GM21360 (cell line): ENCODE results near the gene NUMB.
"Not testable (repeated sequence)": the region's sequence is repeated elsewhere in the genome, so short reads cannot be mapped to it uniquely, and the experiment has no call there.

Experiments
- ATAC-seq: cut with Tn5 transposase; IDR thresholded peaks from one replicate; pipeline ENCODE4 v1.9.1; 2021; ENCODE audit warnings: mild to moderate bottlenecking, moderate library complexity; ENCODE audit not compliant: unreplicated experiment

Gene NUMB

DNA sequence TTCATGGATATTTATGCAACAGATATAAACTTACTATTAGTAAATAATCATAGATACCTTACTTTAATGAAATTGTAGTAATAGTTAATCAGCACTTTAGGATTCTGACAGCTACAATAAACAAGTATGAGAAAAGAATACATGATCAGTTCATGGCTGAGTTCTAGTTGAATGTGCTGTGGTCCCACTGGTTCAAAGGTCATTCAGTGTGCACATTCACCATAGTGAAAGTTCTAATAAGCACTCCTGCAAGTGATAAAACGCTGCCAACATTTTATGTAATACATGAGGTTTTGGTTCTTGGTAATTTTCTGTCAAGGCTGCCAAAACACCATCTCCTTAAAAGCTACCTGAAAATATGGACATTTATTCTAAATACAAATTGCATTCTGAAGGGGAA, 92.6 kb downstream of the NUMB start:
- ATAC-seq: no peak

DNA sequence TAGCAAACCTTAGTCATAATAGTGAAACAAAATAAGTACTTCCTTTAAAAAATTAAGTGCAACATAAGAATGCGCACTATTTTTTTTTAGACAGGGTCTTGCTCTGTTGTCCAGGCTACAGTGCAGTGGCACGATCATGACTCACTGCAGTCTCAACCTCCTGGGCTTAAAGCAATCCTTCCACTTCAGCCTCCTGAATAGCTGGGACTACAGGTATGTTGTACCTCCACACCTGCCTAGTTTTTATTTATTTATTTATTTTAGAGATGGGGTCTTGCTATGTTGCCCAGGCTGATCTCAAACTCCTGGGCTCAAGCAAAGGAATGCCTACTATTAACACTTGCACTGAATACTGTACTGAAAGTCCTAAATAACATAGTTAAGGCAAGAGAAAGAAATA, 93.8 kb downstream of the NUMB start:
- ATAC-seq: no peak

DNA sequence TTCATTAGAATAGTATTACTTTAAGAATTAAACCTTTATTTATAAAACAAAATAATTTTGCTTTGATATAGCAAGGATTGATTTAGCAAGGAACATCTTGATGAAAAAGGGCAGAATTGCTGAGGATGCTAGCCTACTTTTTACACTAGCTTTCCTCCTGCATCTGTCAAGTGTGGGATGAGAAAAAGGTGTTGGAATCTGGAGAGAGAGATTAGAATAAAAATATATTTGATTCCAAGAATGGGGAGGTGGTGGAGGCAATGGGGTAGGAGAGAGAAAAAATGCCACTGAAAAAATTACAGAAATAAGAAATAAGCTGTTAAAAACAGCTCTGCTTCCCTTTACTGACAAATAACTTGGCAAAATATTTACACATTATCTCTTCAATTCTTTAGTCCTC, 98.9 kb downstream of the NUMB start:
- ATAC-seq: no peak

DNA sequence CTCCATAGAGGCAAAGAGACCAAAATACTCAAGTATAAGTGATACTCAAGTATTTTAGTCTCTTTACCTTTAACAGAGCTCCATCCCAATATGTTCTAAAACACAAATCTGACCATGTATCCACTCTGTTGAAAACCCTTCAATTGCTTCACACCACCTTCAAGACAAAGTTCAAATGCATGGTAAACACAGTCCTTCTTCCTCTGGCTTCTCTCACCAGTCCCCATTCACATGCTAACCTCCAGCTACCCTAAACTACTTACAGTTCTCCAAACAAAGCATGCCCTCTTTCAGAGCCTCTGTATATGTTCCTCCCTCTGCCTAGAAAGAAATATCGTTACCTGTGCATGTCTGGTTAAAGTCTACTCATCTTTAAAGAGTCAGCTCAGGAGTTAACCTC, 100.2 kb downstream of the NUMB start:
- ATAC-seq: no peak

DNA sequence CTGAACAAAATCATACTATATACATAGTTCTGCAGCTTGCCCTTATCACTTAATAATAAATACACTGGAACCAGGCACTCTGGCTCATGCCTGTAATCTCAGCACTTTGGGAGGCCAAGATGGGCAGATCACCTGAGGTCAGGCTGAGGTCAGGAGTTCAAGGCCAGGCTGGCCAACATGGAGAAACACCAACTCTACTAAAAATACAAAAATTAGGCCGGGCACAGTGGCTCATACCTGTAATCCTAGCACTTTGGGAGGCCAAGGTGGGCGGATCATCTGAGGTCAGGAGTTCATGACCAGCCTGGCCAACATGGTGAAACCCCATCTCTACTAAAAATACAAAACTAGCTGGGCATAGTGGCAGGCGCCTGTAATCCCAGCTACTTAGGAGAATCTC, 109.3 kb downstream of the NUMB start:
- not testable (repeated sequence) for ATAC-seq

DNA sequence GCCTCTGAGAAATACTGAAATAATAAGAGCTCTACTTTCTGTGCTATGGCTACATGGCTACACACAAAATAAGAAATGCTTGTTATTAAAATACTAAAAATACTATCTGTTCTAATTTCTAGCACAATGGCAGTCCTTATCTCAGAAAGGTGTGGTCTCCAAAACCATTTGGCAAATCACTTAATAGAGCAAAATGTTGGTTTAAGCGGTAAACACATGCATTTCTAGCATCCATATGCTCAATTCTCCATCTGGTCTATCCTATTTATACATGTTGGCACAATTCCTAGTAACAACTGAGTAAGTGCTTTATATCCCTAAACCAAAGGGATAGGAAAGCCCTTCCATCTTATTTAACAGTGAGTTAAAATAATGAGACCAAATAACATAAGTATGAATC, 114.0 kb downstream of the NUMB start:
- ATAC-seq: no peak

DNA sequence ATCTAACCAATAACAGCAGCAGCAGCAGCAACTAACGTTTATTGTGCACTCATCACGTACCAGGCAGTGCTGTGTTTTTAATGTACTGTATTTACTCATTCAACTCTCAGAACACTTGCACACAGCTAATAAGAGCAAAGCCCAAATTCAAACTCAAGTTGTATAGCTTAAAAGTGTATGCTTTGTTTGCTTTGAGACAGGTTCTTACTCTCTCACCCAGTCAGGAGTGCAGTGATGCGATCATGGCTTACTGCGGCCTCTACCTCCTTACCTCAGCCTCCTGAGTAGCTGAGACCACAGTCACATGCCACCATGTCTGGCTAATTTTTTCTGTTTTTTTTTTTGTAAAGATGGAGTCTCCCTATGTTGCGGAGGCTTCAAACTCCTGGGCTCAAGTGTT, 115.7 kb downstream of the NUMB start:
- no peak for ATAC-seq

DNA sequence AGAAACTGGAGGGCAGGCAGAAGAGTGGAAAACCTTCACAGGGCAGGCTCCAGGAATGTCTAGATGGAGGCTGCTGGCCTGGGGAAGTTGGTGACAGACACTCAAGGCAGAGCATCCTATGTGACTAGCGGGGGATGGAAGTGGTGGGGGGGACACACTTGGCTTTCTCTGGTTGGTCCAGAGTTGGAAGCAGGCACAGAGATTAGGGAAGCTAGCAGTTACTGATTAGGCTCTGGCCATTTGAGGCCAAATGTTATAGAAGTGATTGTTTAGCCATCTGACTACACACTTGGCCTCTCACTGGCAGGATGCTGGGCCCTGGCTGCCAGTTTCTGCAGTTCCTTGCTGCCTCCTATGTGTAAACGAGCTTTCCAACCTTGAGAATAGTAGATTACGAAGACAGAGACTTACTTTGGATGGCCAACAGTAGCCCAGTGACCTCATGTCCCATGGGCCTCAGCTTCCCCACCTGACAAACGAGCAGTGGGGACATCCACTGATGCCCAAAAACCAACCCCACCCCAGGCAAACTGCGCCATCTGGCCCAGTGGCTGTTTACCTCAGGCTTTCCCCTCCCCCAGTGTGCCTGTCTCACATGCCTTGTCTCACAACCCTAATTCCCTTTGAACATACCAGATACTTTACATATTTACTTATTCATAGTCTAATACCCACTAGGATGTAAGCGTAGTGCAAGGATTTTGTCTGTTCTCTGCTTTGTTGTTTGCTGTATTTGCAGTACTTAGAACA, 118.3 kb downstream of the NUMB start:
- no peak for ATAC-seq

DNA sequence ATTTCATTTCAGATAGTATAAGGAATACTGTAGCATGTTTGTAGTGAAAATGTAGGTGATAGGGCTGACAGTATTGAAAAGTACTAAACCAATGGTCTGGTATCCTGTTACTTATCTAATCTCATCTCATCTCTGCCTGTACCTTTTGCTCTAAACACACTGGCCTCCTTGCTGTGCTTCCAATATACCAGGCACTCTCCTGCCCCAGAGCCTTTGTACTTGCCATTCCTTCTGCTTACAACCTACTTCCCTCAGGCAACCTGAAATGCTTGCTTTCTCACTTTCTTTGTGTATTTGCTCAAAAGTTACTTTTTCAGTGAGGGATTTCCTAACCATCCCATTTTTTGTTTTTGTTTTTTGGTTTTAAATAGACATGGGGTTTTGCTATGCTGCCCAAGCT, 119.1 kb downstream of the NUMB start:
- no peak for ATAC-seq

DNA sequence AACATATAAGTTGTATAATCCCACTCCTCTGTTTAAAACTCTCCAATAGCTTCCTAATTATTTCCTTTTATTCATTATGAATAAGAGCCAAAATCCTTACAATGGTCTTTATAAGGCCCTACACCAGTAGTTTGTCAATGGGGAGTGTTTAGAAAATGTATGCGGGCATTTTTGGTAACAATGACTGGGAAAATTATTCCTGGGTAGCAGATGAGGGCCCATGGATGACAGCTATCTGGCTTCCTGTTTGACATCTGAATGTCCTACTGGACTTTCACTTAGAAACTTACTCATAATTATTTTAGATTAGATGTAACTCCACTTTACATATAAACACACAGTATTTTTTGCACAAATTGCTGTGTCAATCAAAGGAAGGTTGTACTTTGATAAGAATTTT, 119.8 kb downstream of the NUMB start:
- no peak for ATAC-seq

DNA sequence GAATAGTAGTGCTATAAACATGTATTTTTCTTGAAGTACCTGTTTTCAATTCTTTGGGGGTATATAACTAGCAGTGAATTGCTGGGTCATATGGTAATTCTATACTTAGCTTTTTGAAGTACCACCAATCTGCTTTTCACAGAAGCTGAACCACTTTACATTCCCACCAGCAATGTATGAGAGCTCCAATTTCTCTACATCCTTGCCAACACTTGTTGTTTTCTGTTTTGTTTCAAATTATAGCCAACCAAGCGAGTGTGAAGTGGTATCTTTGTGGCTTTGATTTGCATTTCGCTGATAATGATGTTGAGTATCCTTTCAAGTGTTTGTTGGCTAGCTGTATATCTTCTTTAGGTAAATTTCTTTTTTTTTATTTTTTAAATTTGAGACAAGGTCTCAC, 125.3 kb downstream of the NUMB start:
- ATAC-seq: no peak

DNA sequence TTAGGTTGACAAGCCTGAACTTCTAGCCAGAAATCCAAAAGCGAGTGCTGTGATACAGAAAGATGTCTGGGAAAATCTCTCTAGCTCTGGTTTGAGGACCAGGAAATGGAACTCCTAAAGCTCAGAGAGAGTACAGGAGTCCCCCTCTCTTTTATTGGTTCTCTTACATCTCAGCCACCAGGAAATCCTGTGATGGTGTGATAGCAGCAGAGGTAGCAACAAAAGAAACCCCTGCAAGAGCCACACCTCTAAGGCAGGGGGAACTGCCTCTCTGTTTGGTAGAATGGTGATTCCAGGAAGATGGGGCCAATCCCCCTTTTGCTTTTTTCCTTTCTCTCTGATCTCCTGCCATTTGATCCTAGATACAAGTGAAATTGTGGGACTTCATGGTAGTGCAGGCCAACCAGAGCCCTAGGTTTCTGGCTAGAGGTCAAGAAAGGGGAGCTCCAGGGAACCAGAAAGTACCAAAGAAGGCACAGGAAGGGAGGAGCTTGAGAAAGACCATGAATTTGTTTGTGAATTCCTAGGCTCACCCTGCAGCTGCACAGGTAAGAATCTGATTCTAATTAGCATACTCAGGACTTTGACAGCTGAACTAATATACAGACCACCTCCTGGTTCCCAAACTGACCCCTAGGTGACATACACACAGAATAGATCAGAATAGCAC, 132.6 kb downstream of the NUMB start:
- ATAC-seq: no peak

DNA sequence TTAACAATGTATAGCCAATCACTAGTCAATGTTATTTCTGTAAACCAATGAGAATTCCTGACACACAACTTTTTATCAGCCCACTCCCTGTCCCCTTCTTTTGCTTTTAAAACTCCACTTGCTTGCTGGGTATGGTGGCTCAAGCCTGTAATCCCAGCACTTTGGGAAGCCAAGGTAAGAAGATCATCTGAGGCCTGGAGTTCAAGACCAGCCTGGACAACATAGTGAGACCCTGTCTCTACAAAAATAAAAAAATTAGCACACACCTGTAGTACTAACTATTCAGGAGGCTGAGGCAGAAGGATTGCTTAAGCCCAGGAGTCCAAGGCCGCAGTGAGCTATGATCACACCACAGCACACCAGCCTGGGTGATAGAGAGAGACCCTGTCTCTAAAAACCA, 133.3 kb downstream of the NUMB start:
- ATAC-seq: no peak

DNA sequence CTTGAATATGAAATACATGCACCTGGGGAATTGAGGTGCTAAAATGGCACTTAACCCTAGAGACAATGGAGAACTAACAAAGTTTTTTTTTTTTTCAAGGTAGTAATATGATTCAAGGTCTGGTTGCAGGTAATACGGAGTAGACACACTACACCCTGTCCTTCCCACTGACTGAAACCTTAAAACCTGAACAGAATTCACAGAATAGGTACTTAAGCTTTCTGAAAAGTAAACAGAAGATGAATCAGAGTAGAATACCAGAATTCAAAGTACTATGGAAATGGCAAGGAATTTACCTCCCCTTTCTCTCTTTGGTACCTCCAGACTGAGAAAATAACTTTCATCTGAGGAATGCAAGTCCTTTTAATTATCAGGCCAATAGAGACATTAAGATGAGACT, 133.8 kb downstream of the NUMB start:
- ATAC-seq: no peak

DNA sequence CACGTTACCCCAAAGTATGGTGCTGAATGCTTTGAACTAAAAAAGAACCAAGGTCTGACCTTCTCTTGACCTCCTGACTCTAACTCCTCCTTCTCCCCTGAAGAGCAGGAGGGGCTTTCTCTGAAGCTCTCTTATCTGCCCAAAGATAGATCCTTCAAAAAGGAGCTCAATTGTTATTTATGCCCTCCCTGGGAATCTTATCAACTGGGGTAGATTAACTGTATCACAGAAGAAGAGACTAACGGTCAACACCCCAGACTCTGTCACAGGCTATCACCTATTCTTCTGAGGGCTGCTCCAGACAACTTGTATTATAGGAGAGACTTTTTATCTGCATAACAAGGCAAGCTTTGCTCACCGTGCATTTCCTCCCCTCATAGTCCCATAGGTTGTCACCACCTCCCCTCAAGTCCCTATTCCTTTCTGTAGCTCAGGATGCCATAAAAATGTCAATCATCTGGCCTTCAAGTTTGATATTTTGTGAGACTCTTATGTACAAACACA, 134.4 kb downstream of the NUMB start:
- no peak for ATAC-seq

DNA sequence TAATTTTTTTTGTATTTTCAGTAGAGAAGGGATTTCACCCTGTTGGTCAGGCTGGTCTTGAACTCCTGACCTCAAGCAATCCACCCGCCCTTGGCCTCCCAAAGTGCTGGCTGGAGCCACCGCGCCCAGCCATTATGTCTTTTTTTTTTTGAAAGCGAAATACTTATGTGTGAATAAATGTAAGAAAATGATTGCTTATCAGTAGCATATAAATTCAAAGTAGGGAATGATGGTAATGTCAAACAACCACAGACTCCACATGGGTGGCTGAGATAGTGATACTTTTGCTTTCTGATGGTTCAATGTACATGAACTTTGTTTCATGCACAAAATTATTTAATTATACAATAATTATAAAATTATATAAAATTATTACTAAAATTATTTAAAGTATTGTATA, 145.2 kb downstream of the NUMB start:
- no peak for ATAC-seq

DNA sequence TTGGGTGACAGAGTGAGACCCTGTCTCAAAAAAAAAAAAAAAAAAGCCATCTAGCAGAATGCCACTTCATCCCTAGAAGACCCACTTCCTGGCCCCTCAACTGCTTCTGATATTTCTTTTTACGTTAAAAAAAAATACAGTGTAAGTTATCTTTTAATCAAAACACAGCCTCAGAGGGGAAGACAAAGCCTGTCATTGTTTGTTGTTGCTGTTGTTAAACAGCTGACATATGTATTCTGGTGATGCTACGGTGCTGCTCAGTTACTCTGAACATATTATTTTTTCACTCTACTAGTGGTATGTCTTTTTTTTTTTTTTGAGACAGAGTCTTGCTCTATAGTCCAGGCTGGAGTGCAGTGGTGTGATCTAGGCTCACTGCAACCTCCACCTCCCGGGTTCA, 145.7 kb downstream of the NUMB start:
- no peak for ATAC-seq

DNA sequence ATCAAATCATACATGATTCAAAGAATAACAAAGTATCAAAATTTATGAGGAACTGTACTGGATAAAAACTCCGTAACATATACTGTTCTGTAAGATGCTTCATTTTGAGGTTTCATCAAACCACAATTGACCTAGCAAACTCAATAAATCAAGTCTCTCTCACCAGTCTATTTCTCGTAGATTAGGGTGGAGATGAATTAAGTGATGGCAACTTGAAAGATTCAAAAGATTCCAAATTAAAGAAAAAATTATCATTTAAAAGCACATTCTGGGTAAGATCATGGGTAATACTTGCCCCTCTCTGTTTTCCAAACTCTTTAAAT, 146.7 kb downstream of the NUMB start:
- ATAC-seq: no peak

DNA sequence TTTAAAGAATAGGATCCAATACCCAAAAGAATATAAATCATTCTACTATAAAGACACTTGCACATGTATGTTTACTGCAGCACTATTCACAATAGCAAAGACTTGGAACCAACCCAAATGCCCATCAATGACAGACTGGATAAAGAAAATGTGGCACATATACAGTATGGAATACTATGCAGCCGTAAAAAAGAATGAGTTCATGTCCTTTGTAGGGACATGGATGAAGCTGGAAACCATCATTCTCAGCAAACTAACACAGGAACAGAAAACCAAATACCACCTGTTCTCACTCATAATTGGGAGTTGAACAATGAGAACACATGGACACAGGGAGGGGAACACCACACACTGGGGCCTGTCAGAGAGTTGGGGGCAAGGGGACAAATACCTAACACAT, 149.1 kb downstream of the NUMB start:
- ATAC-seq: not testable (repeated sequence)

DNA sequence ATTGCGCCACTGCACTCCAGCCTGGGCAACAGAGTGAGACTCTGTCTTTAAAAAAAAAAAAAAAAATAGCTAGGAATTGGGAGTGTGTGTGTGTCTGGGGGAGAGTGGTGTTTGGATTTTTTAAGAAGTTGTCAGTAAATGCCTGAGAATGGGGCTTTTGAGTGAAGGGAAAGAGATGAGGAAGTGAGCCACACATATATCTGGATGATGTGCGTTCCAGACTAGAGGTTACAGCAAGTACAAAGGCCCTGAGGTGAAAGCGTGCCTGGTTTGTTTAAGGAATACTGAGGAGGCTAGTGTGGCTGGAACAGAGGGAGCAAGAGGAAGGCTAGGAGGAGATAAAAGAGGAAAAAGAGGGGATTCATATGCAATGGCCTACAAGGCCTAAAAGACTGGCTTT, 151.1 kb downstream of the NUMB start:
- ATAC-seq: no peak

DNA sequence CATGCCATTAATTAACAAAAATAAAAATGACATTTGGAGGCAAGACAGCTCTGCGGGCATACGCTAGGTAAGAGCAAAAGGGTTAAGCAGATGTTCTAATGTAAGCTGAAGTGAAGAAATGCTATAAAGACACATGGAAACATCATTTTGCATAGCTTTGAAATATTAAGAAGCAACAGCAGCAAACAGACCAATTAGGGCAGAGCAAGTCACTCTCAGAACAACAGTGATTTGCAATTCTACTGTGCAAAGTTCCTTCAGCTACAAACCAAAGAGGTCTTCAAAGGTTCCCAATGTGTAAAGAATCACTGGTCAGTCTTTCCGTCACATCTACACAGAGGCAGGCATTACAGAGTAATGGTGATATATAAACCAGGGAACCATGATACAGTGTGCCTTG, 152.8 kb downstream of the NUMB start:
- ATAC-seq: no peak

DNA sequence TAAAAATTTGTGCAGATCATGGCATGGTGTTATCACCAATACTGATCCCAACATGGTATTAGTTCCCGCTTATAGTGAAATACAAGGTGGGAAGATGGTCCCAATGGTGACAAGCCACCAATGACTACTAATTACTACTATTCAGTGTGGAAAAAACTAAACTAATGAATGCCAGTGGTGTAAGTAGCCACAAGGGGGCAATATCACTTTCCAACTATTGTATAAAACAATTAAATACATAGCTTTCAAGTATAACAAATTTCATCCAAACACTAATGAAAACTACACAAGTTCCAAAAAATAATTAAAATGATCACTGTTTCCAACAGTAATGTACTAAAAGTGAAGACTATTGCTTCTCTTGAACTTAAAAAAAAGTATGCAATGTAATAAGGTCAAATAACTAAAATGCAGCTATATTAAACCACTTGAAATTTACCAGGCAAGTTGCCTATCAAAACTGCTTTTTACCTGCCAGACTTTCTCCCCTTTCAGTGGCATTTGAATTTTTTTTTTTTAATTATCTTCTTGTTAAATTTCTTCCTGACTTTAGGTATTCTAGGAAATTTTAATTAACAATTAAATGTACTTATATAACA, 163.0 kb downstream of the NUMB start:
- no peak for ATAC-seq
